Spinal cord (tissue), 10 donors: ENCODE measurements around the gene NBPF1. TPM values are rescaled to one million over a fixed set of nuclear protein-coding genes. Genes with fewer than 3 reads are reported as not detected.
A peak's percentile ranks its signal among the peaks of the same experiment; 100 is the strongest.
"Not testable (repeated sequence)": the region's sequence is repeated elsewhere in the genome, so short reads cannot be mapped to it uniquely, and the experiment has no call there.

Experiments
- DNase-seq, 6 donors: peaks; one replicate each; pipeline versions ENCODE4 v3.0.0 to v3.0.0-alpha.2; 2013 to 2015; ENCODE audit warnings: low spot score in 6 of 6, low read depth in 4 of 6
- H3K27ac ChIP-seq: one replicate; pipeline ENCODE4 v1.5.1; 2013; ENCODE audit warnings: low read depth, low read length, control low read depth
- H3K27me3 ChIP-seq: one replicate; pipeline ENCODE4 v1.6.1; 2013; ENCODE audit warnings: low read length; ENCODE audit not compliant: control insufficient read depth, insufficient read depth
- H3K36me3 ChIP-seq: one replicate; pipeline ENCODE4 v1.6.1; 2013; ENCODE audit warnings: low read length; ENCODE audit not compliant: control insufficient read depth, insufficient read depth
- H3K4me1 ChIP-seq: one replicate; pipeline ENCODE4 v1.6.1; 2013; ENCODE audit warnings: low read length; ENCODE audit not compliant: control insufficient read depth, insufficient read depth
- H3K4me3 ChIP-seq: one replicate; pipeline ENCODE4 v1.5.1; 2013; ENCODE audit warnings: low read depth, low read length, control low read depth
- H3K9me3 ChIP-seq: one replicate; pipeline ENCODE4 v1.6.1; 2013; ENCODE audit warnings: low read length; ENCODE audit not compliant: control insufficient read depth, insufficient read depth
- WGBS: methylation state at CpG from one replicate; pipeline ENCODE4 v1.1.5; 2013; ENCODE audit warnings: missing lambda C conversion rate; ENCODE audit not compliant: insufficient coverage; 5-methylcytosine and 5-hydroxymethylcytosine counted together
- polyA plus RNA-seq, 2 donors: library from polyadenylated mRNA; unstranded; fragments of 120-200 nt; gene quantifications; one replicate each; pipeline ENCODE4 v1.2.1, GENCODE V29; 2013; ENCODE audit not compliant: insufficient read length in 2 of 2
- small RNA-seq: library from RNA; depleted of rRNA; stranded (forward); fragments of <200 nt; gene quantifications from one replicate; pipeline ENCODE3, GENCODE V24; 2014; ENCODE audit warnings: low replicate concordance
- total RNA-seq, 2 donors: library from RNA; depleted of rRNA in 1 of 2; stranded (reverse); fragments of 120-200 nt in 1 of 2; fragments of >200 nt in 1 of 2; gene quantifications; one replicate each; pipeline versions ENCODE4 v1.2.3 to v1.2.4, GENCODE V29; 2013 to 2014
- donor health status: healthy.

Gene NBPF1
- total and polyA plus RNA-seq, 4 donors, result 66.5 to 112 (median 79.0) TPM

- H3K4me1 ChIP-seq, H3K4me3 ChIP-seq, H3K36me3 ChIP-seq, H3K9me3 ChIP-seq, H3K27ac ChIP-seq: not testable (repeated sequence)
- peaks cover 15% of the 10 kb centered on the region for H3K27me3 ChIP-seq
- DNase-seq, result peak in 2 of 6 donors; percentile 27 to 70
- WGBS, result 20% methylated on average over 1 of the region's 6 CpGs
Measured at GRCh38 chr1:16519255-16519951, 94.0 kb downstream of the NBPF1 start.

GRCh38 chr1:16518913-16519254, 94.5 kb downstream of the NBPF1 start:
- H3K4me1 ChIP-seq, H3K9me3 ChIP-seq, DNase-seq, H3K4me3 ChIP-seq, H3K27ac ChIP-seq, H3K36me3 ChIP-seq: not testable (repeated sequence)
- peaks cover 15% of the 10 kb centered on the region for H3K27me3 ChIP-seq
- no CpG with 5 or more reads among the region's 3 CpGs for WGBS

DNA sequence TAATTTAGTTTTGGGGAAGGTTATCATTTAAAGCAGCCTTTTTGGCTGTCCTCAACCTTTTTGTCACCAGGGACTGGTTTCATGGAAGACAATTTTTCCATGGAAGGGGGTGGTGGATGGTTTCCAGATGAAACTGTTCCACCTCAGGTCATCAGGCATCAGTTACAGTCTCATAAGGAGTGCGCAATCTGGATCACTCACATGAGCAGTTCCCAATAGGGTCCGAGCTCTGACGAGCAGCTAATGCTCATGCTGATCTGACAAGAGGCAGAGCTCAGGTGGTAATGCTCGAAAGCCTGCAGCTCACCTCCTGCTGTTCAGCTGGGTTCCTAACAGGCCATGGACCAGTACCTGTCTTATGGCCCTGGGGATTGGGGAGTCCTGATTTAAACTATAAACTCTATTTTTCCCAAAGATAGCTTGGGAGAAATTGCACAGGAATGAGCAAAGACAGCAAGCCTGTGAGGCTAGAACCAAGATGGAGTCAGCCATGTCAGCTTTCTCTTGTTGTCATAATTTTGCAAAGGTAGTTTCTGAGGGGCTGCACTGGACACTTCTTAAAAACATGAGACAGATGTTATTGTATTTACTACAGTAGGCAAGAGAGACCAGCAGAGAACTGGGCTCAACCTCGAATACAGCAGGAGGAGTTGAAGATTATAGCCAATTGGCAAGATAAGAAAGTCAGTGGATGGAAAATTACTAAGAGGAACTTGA, 96.5 kb downstream of the NBPF1 start:
- H3K4me3 ChIP-seq, H3K27ac ChIP-seq, DNase-seq, H3K4me1 ChIP-seq, H3K9me3 ChIP-seq, H3K36me3 ChIP-seq: not testable (repeated sequence)
- WGBS, result 88% methylated on average over 2 of the region's 5 CpGs
- peaks cover 15% of the 10 kb centered on the region for H3K27me3 ChIP-seq

DNA sequence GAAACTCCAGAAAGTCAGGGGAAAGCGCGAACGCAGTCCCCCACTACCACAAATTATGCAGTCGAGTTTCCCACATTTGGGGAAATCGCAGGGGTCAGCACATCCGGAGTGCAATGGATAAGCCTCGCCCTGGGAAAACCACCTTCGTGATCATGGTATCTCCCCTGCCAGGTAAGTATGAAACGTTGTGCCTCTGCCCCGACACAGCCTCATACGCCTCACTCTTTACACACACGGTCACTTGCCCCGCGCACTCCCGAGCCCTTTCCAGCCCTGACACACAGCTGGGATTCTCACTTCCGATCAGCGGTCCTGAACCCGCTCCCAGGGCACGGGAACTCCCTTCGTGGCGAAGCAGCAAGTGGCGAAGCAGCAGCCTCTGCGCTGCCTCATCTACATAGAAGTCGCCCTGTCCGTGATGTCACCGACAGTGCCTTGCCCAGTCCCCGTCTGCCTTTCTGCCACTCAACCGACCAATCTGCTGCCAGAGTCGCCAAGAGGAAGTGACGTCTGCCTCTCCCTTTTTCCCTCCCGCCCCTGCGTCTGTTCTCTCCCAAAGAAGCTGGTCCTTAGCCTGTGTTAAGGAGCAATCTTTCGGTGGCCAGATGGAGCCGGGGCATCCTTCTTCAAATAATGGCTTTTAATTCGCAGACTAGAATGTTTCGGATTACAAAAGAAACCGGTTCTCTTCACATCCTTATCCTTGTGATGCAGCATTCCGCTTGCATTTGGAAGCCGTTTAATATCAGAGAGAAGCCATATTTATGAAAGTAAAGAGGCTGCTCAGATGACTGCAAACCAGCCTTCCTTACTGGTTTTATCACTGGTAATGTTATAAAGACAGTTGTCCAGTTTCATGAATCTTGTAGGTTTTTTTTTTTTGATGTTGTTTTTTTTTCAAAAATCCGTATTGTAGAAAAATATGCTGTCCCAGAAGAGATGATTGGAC, 99.0 kb downstream of the NBPF1 start, which contains the start of gene RNU1-1:
TSS of gene RNU1-1 (minus strand) at position 179 of the 949 bp plus-strand sequence.
- peak in 4 of 6 donors; percentile 66 to 96 (median 88) for DNase-seq
- not testable (repeated sequence) for H3K4me1 ChIP-seq, H3K27me3 ChIP-seq, H3K9me3 ChIP-seq, H3K36me3 ChIP-seq
- 0% methylated on average over 13 of the region's 40 CpGs for WGBS
- Histone ChIP-seq H3K27ac (peak within 1 kb of the TSS; percentile 88), H3K4me3 (peak within 1 kb of the TSS; percentile 36)

GRCh38 chr1:16513412-16514106, 99.8 kb downstream of the NBPF1 start:
- peak in 4 of 6 donors; percentile 58 to 96 (median 89) for DNase-seq
- H3K36me3 ChIP-seq, H3K4me1 ChIP-seq, H3K27me3 ChIP-seq, H3K9me3 ChIP-seq: not testable (repeated sequence)
- peak overlapping the region; percentile 18 for H3K4me3 ChIP-seq
- H3K27ac ChIP-seq, result peak overlapping the region; percentile 71
- WGBS, result no CpG with 5 or more reads among the region's 26 CpGs

GRCh38 chr1:16512624-16513411, 100.5 kb downstream of the NBPF1 start:
- H3K9me3 ChIP-seq, H3K4me1 ChIP-seq, DNase-seq, H3K4me3 ChIP-seq, H3K36me3 ChIP-seq, H3K27me3 ChIP-seq: not testable (repeated sequence)
- WGBS, result 40% methylated on average over 1 of the region's 15 CpGs
- H3K27ac ChIP-seq, result peak overlapping the region; percentile 33

Small RNA genes lying within 50 kb of the gene (small RNA-seq; reads per million reads assigned to genes)
- gene RNU1-1 (0.06 reads per million), gene RNU1-6P (not detected)

Other genes with a start within 250 kb of the NBPF1 start
- gene SZRD1, start 246.3 kb downstream of the NBPF1 start, total RNA-seq, result 10 to 100 TPM; 13.1 to 67.3 TPM
- 10 to 100 TPM; 70.8 to 77.5 TPM for gene SZRD1, start 246.3 kb downstream of the NBPF1 start, polyA plus RNA-seq
- gene SPATA21, start 176.1 kb downstream of the NBPF1 start, total RNA-seq, result under 1 TPM in 1 of 2 donors, not detected in 1; 0.17 TPM
- gene SPATA21, start 176.1 kb downstream of the NBPF1 start, polyA plus RNA-seq, result under 1 TPM in 1 of 2 donors, not detected in 1; 0.59 TPM
- 10 to 100 TPM; 45.3 to 96.6 TPM for gene NECAP2, start 172.8 kb downstream of the NBPF1 start, total RNA-seq
- gene NECAP2, start 172.8 kb downstream of the NBPF1 start, polyA plus RNA-seq, result 10 to 100 TPM; 56.3 to 61.5 TPM
- gene RNU1-1, start 99.3 kb downstream of the NBPF1 start, total RNA-seq, result over 10,000 TPM in 1 of 2 donors, 1,000 to 10,000 TPM in 1; 4,182 to 29,651 TPM
- gene RNU1-1, start 99.3 kb downstream of the NBPF1 start, polyA plus RNA-seq, result 1 to 10 TPM in 1 of 2 donors, not detected in 1; 1.2 TPM
- over 10,000 TPM in 1 of 2 donors, 1,000 to 10,000 TPM in 1; 4,182 to 29,651 TPM for gene RNU1-3, start 53.4 kb upstream of the NBPF1 start, total RNA-seq
- gene RNU1-3, start 53.4 kb upstream of the NBPF1 start, polyA plus RNA-seq, result 1 to 10 TPM in 1 of 2 donors, not detected in 1; 1.2 TPM
- over 10,000 TPM in 1 of 2 donors, 1,000 to 10,000 TPM in 1; 4,182 to 29,651 TPM for gene RNU1-4, start 127.0 kb upstream of the NBPF1 start, total RNA-seq
- gene RNU1-4, start 127.0 kb upstream of the NBPF1 start, polyA plus RNA-seq, result 1 to 10 TPM in 1 of 2 donors, not detected in 1; 1.2 TPM